GM12874 (cell line): Measurements from ENCODE around the gene KRTAP4-6.

Source experiments
- TF ChIP-seq, protein P1 (sequence below): IDR thresholded peaks from 2 replicates; pipeline ENCODE4 v1.5.1; 2011; ENCODE audit warnings: low read depth, mild to moderate bottlenecking, control low read depth, low read length, moderate library complexity; ENCODE audit not compliant: insufficient read depth

The KRTAP4-6 gene

DNA sequence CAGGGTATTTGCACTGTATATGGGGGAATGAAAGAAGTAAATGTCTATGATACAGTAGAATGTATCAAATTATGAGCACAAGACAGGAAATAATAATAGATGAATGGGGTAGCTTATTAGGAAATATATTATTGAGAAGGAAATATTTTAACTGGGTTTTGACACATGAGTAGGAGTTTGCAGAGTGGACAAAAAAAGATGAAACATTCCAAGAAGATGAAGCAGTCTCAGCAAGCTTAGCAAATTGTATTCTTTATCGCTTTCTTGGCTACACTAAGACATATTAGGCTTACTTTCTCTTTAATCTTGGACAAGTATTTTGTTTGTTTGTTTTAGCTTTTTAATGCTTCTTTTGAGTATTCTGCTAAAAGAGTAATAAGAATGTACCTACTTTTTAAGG lies 36.4 kb downstream of the KRTAP4-6 start:
- TF ChIP-seq, protein P1, sequence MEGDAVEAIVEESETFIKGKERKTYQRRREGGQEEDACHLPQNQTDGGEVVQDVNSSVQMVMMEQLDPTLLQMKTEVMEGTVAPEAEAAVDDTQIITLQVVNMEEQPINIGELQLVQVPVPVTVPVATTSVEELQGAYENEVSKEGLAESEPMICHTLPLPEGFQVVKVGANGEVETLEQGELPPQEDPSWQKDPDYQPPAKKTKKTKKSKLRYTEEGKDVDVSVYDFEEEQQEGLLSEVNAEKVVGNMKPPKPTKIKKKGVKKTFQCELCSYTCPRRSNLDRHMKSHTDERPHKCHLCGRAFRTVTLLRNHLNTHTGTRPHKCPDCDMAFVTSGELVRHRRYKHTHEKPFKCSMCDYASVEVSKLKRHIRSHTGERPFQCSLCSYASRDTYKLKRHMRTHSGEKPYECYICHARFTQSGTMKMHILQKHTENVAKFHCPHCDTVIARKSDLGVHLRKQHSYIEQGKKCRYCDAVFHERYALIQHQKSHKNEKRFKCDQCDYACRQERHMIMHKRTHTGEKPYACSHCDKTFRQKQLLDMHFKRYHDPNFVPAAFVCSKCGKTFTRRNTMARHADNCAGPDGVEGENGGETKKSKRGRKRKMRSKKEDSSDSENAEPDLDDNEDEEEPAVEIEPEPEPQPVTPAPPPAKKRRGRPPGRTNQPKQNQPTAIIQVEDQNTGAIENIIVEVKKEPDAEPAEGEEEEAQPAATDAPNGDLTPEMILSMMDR, result no peak

DNA sequence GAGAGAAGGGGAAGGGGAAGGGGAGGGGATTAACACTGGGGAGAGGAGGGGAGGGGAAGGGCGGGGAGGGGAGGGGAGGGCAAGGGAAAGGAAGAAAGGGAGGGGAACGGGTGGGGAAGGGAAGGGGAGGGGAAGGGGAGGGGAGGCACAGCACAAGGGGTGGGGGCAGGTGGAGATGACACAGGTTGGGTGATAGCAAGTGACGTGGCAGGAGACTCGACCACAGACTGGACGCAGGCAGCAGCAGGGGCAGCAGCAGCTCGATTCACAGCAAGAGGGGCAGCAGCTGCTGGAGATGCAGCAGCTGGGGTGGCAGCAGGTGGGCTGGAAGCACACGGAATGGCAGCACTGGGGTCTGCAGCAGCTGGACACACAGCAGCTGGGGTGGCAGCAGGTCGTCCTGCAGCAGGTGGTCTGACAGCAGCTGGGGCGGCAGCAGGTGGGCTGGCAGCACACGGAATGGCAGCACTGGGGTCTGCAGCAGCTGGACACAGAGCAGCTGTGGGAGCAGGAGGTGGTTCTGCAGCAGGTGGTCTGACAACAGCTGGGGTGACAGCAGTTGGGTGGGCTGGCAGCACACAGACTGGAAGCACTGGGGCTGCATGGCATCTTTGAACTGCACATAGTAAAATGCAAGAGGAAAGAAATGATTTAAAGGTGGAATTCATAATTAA lies 38.6 kb downstream of the KRTAP4-6 start, which contains the start of gene KRTAP4-16:
Gene KRTAP4-16, minus strand, starts transcription at position 624 of the 674 bp plus-strand sequence. Its CDS starts 0 bp downstream, at position 624.
- TF ChIP-seq, protein P1, result no peak

DNA sequence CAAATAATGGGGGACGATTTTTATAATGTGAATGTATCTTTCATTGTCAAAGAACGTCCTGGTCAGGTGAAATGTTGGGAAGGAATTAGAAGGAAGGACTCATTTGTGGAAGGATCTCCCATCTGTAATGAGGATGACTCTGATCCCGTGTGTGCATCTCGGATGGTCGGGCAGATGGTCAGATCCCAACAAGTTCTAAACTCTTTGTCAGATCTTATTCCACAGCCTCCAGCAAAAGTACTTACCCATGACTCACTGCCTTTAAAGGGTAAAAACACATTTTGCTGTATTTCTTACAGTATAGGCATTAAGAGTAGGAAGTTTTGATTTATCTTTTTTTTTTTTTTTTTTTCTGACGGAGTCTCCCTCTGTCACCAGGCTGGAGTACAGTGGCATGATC lies 41.9 kb downstream of the KRTAP4-6 start:
- TF ChIP-seq, protein P1, result no peak

DNA sequence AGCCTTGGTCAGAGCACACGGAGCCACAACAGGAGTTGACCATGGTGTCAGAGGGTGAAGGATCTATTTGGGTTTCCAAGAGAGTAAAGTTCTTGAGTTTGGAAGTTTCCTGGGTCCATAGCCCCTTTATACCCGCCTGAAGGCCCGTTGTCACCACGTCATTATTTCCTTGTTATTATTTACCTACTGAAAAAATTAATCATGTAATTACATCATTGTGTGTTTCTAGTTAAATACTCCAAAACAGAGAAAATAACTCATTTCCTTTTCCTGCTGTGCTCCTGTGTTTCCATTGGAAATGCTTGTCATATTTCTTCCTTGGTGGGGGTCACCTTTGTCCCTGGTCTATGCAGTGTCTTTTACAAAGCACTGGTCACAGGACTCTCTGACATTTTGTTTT lies 42.3 kb downstream of the KRTAP4-6 start, which contains the start of gene KRTAP4-8:
Gene KRTAP4-8, minus strand, starts transcription at position 101 of the 400 bp plus-strand sequence. Its CDS starts 58 bp downstream, at position 43.
- TF ChIP-seq, protein P1, result no peak

DNA sequence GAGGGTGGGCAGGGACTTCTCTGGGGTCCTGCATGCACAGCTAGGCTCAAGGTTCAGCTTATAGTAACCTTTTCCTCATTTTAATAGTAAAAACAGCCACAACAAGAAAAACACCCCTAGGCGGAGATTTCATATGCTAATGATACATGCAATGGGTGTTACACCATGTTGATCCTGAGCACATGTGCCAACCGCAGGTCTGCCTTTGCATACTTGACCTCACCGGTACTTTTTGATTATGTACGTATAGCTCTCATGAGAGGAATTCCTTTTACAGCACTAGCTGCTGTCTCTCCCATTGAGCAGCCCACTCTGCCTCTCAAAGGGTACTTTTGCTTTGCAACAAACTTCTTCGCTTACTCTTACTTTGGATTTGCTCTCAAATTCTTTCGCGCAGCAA lies 44.3 kb downstream of the KRTAP4-6 start:
- TF ChIP-seq, protein P1, result no peak
